ENCODE measurements around the gene IGFL3.

Gene IGFL3

DNA sequence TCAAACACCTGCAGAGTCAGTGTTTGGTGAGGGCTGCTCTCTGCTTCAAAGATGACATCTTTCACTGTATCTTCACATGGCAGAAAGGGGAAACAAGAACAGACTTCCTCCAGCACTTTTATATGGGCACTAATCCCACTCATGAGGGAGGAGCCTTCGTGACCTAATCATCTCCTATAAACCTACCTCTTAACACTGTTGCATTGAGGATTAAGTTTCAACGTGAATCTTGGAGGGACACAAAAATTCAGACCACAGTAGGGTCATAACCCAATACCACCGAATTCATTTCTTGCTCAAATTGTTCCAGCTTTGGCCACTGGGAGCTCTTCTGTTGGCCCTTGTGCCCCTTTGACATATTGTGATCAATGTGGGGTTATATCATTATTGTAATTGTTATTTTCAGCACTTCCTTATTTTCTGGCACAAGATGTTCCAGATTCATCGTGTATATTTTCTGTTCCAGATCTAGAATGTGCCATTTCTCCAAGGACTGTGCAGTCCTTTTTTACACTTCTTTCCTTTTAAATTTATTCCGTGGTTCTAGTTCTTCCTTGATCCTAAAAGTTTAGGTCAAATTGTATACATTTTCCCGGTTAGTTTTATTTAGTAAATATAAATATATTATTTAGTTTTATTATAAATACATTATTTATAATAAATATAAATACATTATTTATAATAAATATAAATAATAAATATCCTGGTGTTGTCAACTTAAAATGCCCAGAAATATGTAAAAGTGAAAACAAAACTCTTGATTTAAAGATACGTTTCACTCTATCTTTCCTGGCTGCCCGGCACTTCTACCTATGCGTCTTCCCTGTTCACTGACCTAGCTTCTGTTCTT, 48.2 kb downstream of the IGFL3 start:
- no peak for DNase-seq

DNA sequence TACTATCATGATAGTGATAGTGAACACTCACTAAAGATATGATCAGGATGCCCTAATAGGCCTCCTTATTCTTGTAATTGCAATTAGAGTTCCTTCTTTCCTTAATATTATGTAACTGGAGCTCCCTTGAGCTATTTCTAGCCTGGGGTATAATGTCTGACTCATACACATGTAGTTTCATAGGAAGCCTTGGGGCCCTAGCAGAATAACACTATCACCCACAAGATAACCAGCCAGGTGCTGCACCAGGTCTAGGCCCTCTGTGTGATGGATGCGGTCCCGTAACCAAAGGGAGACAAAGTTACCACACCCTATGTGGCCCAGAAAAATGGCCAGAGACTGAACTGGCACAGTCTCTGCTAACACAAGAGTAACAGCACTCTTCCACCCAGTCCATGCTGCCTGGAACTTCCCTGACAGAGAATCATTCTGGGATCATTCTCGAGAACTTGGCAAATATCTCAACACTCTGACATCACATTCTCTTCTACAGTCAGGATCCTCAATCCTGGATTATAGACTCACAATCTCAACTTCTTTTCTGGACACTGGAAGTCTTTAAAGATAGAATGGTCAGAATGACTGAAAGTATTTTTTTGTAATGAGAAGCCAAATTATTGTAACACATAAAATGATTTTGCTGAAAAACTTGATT, 51.1 kb downstream of the IGFL3 start:
- DNase-seq, result no peak

All from NCI-H510A (cell line).